ENCODE results near the gene MYOT. TPM values are rescaled to one million over a fixed set of nuclear protein-coding genes. Genes with fewer than 3 reads are reported as not detected.

MYOT gene
- total RNA-seq, 1 donor: not detected

DNA sequence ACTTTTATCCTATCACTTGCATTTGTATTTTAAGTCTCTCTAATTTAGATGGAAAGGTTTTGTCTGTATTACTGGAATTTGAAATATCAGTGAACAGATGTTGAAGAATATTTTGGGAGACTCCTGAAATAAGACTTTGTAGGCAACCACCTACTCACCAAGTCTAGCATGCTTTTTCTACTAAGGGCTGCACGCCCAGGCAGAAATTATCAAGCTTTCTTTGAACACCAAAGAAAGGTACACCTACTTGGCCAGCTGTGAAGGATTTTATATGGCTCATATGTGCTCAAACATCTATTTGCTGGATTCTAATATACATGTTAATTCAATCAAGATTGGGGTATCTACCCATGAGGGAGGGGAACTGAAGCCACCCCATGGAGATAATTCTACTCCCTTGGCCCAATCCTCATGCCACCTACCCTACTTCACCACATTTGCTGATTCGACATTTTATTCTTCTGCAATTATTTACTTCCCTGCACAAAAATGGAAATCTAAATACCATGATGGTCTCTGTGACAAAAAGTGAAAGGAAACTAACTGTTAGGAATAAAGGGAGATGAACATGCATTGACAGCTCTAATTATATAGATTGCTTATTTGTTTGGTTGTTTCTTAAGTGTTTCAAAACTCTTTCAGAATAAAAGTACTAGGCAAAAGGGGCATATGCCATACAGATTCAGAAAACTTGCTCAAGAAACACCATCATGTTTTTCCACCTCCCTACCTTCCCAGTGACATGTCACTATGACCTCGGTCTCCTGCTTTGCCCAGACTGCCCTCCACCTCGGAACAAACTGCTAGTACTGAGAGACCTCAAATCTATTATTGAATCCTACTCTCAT, 895 bp upstream of the MYOT start:
- no peak for DNase-seq (ENCODE audit: low read depth)
- TF ChIP-seq, protein P1, sequence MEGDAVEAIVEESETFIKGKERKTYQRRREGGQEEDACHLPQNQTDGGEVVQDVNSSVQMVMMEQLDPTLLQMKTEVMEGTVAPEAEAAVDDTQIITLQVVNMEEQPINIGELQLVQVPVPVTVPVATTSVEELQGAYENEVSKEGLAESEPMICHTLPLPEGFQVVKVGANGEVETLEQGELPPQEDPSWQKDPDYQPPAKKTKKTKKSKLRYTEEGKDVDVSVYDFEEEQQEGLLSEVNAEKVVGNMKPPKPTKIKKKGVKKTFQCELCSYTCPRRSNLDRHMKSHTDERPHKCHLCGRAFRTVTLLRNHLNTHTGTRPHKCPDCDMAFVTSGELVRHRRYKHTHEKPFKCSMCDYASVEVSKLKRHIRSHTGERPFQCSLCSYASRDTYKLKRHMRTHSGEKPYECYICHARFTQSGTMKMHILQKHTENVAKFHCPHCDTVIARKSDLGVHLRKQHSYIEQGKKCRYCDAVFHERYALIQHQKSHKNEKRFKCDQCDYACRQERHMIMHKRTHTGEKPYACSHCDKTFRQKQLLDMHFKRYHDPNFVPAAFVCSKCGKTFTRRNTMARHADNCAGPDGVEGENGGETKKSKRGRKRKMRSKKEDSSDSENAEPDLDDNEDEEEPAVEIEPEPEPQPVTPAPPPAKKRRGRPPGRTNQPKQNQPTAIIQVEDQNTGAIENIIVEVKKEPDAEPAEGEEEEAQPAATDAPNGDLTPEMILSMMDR (IDR thresholded peaks at IDR 0.05; ENCODE audit: insufficient read depth, low read depth, low read length): no peak
- H3K4me3 ChIP-seq (ENCODE audit: low read depth, low read length): no peak overlapping the region

DNA sequence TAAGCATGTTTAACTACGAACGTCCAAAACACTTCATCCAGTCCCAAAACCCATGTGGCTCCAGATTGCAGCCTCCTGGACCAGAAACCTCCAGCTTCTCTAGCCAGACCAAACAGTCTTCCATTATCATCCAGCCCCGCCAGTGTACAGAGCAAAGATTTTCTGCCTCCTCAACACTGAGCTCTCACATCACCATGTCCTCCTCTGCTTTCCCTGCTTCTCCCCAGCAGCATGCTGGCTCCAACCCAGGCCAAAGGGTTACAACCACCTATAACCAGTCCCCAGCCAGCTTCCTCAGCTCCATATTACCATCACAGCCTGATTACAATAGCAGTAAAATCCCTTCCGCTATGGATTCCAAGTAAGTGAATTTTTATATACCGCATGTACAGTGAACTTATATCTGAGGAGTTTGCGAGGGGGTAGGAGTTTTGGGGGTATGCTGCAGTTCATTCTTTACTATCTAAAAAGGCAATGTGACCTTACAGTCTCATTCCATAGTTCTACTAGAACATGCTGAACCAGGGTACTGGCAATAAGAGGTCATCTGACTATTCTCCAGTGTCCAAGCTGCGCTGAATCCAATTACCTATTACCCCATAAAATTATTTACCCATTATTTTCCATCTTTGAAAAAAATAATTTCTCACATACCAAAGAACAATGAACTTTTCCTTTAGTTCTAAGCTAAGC, 3.1 kb downstream of the MYOT start:
- no peak overlapping the region for H3K4me3 ChIP-seq (ENCODE audit: low read depth, low read length)
- TF ChIP-seq, protein P1 (IDR thresholded peaks at IDR 0.05; ENCODE audit: insufficient read depth, low read depth, low read length): no peak
- no peak for DNase-seq (ENCODE audit: low read depth)

DNA sequence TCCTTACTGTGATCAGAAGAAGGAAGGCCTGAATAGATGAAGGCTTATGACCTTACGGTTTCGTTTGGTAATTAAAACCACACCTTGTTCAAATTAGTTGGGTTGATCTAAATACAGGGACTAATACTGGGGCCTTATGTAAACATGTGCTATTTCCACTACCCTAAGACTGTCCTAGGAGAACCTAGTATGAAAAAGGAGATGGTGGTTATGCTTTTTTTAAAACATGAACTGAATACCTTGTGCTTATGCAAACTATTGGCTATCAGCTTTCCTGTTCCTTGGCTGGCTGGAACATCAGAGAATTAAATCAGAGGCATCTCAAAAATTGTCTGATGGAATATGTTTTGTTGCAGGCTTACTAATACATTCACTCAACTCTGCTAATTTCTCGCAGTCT, 3.9 kb downstream of the MYOT start:
- no peak for DNase-seq (ENCODE audit: low read depth)
- no peak overlapping the region for H3K4me3 ChIP-seq (ENCODE audit: low read depth, low read length)
- TF ChIP-seq, protein P1 (IDR thresholded peaks at IDR 0.05; ENCODE audit: insufficient read depth, low read depth, low read length): no peak

DNA sequence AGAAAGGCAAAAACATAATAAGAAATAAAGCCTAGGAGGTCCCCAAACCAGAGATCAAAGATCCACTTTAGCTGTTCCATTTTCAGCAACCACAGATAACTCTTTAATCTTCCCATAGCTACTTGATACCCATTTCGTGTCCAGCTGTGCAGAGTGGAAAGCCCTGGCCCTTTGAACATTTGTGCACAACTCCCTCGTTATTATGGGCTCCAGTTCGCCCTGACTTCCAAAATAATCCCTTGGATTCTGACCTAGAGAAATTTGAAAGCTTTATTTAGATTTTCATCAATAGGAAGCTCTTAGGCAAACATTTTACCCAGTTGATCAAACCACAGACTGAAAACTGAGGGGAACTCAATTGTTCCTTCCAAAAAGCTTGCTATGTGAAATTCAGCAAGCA, 4.8 kb downstream of the MYOT start:
- H3K4me3 ChIP-seq (ENCODE audit: low read depth, low read length): no peak overlapping the region
- no peak for DNase-seq (ENCODE audit: low read depth)
- TF ChIP-seq, protein P1 (IDR thresholded peaks at IDR 0.05; ENCODE audit: insufficient read depth, low read depth, low read length): no peak

DNA sequence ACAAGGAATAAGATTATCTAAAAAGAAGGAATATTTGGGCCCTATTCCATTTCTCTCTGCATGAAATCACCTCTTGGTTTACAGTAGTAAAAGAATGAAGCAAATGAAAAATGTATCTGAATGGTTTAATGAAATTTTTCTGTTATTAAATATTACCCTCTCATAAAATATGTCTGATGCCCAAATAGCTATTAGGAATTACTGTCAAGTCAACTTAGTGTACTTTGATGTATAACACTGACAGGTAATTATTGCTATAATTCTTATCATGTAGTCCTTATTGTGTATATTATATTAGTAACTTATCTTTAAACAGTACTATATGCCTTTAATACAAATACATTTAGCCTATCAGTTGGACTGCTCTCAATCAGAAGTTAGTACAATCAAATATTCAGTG, 8.4 kb downstream of the MYOT start:
- no peak overlapping the region for H3K4me3 ChIP-seq (ENCODE audit: low read depth, low read length)
- no peak for DNase-seq (ENCODE audit: low read depth)
- TF ChIP-seq, protein P1 (IDR thresholded peaks at IDR 0.05; ENCODE audit: insufficient read depth, low read depth, low read length): no peak

DNA sequence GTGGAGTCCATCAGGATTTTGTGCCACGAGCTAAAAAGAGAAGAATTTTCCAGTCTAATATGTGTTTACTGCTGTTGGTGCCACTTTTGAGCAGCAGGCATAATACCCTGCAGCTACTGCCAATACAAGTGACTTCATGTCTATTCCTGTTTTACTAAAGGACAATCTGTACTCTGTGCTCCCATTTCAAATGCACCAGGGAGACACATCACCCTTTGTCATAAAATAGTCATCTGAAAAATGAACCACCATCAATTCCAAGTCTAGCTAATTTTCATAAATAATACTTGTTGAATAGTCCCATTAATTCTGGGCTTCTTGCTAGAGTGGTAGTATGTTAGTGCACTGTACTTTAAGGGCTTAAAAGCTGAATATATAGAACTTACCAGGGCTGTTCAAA, 12.7 kb downstream of the MYOT start:
- no peak overlapping the region for H3K4me3 ChIP-seq (ENCODE audit: low read depth, low read length)
- TF ChIP-seq, protein P1 (IDR thresholded peaks at IDR 0.05; ENCODE audit: insufficient read depth, low read depth, low read length): no peak
- DNase-seq (ENCODE audit: low read depth): no peak

All from fibroblast of villous mesenchyme (primary cell).